NCI-H1105 (cell line): Measurements from ENCODE around the gene GBX2.

ENCODE experiments used
- DNase-seq: peaks from one replicate; lab custom pipeline; 2025; lab: John Stamatoyannopoulos, UW

Gene GBX2

GRCh38 chr2:236167297-236168109, 683 bp downstream of the GBX2 start:
- DNase-seq = peak; percentile 28

GRCh38 chr2:236166796-236167296, 1.3 kb downstream of the GBX2 start:
- no peak for DNase-seq

GRCh38 chr2:236165842-236166795, 2.1 kb downstream of the GBX2 start:
- DNase-seq = no peak

DNA sequence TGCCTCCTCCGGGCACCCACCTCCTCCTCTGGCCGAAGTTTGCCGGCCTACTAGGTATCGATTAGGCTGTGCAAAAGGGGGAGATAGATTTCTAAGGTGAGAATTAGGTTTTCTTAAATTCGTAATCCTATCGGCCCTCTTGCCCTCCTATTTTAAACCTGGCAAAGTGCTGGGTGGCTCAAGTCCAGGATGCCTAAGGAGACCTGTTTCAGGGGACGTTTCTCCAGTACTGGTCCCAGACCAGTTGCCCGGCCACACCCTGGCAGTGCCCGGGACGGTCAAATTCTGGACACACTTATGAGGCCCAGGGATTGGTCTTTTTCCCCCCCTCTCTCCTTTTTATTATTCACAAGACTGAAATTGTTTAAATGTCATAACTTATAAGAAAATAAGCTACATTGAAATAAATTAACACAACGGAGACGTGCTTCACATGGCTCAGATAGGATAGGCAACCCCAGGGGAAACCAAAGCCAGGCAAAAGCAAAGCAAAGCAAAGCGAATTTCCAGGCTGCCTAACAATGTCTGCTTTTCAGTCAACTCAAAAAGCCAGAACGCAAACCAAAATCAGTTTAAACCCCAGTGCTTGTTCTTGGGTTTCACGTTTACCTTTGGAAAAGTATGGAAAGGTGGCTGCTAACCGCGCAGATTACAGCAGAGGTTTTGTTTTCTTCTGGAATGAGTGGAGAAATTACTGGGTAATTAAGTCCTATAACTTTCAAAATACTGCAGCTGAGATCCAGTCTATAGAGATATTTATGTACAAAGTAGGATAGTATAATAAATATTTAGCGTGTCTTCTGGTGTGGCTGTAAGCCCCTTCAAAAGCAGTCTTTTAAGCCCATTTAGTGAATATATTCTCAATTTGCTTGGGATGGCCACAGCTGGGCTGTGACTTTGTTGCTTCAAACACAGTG, 3.0 kb downstream of the GBX2 start:
- no peak for DNase-seq

- no peak for DNase-seq
These were observed 3.8 kb downstream of the GBX2 start for GRCh38 chr2:236164201-236164924.

- DNase-seq = no peak
These were observed 4.5 kb downstream of the GBX2 start for GRCh38 chr2:236163471-236164200.

- DNase-seq = no peak
These were observed 5.2 kb downstream of the GBX2 start for GRCh38 chr2:236162882-236163470.

DNA sequence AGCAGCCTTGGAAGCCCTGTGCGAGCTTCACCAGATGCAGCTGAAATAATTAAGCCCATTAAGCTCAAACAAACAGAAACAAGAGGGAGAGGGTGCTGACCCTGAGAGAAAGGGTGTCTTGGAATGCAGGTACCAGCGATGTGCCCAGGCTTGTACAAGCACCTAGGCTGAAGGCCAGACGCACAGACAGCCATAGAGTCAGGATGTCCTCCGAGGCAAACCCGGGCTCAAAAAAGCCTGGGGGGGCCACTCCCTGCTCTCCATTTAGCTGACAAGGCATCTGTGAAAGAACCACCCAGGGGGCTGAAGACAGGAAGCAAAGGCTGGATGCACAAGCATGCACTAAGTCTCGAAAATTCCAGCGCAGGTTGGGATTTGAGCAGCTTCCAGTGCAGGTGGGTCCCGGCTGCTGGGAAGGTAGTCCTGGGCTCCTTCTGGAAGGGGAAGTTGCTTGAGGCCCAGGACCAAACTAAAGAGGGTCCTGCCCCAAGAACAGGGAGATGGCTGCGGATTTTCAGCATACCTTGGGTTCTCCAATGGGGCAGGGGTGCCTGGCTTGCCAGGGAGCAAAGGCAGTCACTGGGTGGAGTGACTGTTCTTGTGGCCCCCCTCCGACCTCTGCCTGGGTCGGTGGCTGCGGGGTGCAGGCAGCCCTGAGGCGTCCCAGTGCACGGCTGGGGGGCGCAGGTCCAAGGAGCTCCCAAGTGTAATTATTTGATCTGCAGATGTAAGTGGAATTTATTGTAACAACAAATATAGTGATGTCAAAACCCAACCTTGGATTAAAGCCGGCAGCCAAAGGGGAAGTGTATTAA, 5.9 kb downstream of the GBX2 start:
- DNase-seq = no peak

DNA sequence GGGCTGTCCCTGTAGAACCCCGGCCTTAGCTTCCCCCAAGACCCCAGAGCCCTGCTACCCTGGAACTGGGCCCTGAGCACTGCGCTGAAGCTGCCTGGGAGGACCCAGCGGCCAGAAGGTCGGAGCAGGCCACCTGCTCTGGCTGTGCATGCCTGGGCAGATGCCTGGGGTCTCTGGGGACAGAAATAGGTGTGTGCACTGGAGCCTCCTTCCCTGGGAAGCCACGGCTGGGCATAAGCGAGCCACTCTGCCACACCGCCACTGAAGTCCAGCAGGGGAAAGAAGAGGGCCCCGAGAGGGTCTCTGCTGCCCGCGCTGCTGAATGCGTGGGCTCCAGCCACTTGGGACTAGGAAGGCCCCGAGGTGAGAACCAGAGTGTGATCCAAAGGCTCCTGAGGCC, 6.7 kb downstream of the GBX2 start:
- no peak for DNase-seq

DNA sequence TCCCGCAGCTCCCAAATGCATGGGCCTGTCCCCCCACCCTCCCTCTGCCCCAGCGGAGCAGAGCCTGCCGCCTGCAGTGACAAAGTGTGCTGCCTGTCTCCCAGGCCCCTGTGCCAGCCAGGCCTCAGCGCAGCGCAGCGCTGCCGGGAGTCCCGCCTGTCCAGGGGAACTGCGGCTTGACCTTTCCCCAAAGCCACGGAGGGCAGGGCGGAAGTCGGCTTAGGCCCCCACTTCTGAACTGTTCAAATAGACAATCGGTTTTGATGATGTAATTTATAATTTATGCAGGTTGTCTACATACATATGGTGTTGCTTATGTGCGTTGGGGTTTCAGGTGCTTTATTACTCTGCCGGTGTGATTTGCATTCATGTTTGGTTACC, 7.1 kb downstream of the GBX2 start:
- DNase-seq = no peak

GRCh38 chr2:236160366-236161081, 7.7 kb downstream of the GBX2 start:
- DNase-seq = no peak

DNA sequence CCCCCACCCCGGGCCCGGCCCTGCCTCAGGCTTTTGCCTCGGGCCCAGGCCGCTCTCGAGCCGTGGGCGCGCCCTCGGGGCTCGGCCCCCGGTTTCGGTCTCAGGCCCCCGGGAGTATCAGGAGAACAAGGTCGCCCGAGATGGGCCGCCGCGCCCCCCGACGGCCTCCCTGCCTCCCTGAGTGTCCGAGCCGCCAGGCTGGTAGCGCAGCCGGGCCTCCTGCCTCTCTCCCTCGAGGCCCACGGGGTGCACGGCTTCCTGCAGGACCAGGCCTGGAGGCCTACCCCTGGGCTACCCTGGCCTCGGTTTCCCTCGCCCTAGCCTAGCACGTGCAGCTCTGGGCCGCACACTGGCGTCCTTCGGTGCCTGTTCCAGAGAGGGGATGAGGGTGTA, 8.4 kb downstream of the GBX2 start:
- no peak for DNase-seq

- no peak for DNase-seq
These were observed 9.0 kb downstream of the GBX2 start for GRCh38 chr2:236158969-236159777.

- no peak for DNase-seq
These were observed 10.2 kb downstream of the GBX2 start for GRCh38 chr2:236157815-236158498.

- DNase-seq = no peak
These were observed 10.8 kb downstream of the GBX2 start for GRCh38 chr2:236157366-236157765.

- no peak for DNase-seq
These were observed 11.4 kb downstream of the GBX2 start for GRCh38 chr2:236156860-236157194.
